H9 (cell line): ENCODE measurements around the gene CCDC127. TPM values are rescaled to one million over a fixed set of nuclear protein-coding genes. Genes with fewer than 3 reads are reported as not detected.
A peak's percentile ranks its signal among the peaks of the same experiment; 100 is the strongest.

ENCODE experiments used
- DNase-seq: peaks from one replicate; pipeline ENCODE4 v3.0.0-alpha.2; 2017
- H2AFZ ChIP-seq: one replicate; pipeline ENCODE4 v1.6.1; 2013; ENCODE audit warnings: mild to moderate bottlenecking, low read length, control low read depth, moderate library complexity
- H2AK5ac ChIP-seq: 2 replicates; pipeline ENCODE4 v1.6.1; 2013; ENCODE audit warnings: low read length, control low read depth, mixed read lengths; ENCODE audit not compliant: insufficient read length
- H2BK120ac ChIP-seq: one replicate; pipeline ENCODE4 v1.6.1; 2013; ENCODE audit warnings: low read depth, mild to moderate bottlenecking, low read length, control low read depth, inconsistent platforms; ENCODE audit not compliant: poor library complexity, severe bottlenecking
- H2BK12ac ChIP-seq: 2 replicates; pipeline ENCODE4 v1.6.1; 2013; ENCODE audit warnings: low read length, control low read depth, mixed read lengths, low read depth; ENCODE audit not compliant: insufficient read length
- H2BK15ac ChIP-seq: 2 replicates; pipeline ENCODE4 v1.6.1; 2013; ENCODE audit warnings: low read depth, low read length, control low read depth
- H2BK20ac ChIP-seq: one replicate; pipeline ENCODE4 v1.6.1; 2013; ENCODE audit warnings: low read depth, mild to moderate bottlenecking, low read length, control low read depth, inconsistent platforms; ENCODE audit not compliant: poor library complexity, severe bottlenecking
- H2BK5ac ChIP-seq: 2 replicates; pipeline ENCODE4 v1.6.1; 2013; ENCODE audit warnings: low read length, control low read depth, mixed read lengths; ENCODE audit not compliant: insufficient read length
- H3K14ac ChIP-seq: 2 replicates; pipeline ENCODE4 v1.6.1; 2013; ENCODE audit warnings: low read length, control low read depth; ENCODE audit not compliant: insufficient read depth
- H3K18ac ChIP-seq: 2 replicates; pipeline ENCODE4 v1.6.1; 2013; ENCODE audit warnings: low read depth, mild to moderate bottlenecking, mixed read lengths, low read length, control low read depth; ENCODE audit not compliant: insufficient read length
- H3K23ac ChIP-seq: 2 replicates; pipeline ENCODE4 v1.6.1; 2013; ENCODE audit warnings: low read length, control low read depth, mixed read lengths, low read depth; ENCODE audit not compliant: insufficient read length
- H3K23me2 ChIP-seq: 2 replicates; pipeline ENCODE4 v1.6.1; 2013; ENCODE audit warnings: low read depth, mild to moderate bottlenecking, mixed read lengths, low read length, control low read depth; ENCODE audit not compliant: insufficient read length, poor library complexity, severe bottlenecking
- H3K27ac ChIP-seq: 2 replicates; pipeline ENCODE4 v1.5.1; 2013; ENCODE audit warnings: low read length, control low read depth, mixed read lengths, low read depth; ENCODE audit not compliant: insufficient read length
- H3K27me3 ChIP-seq: 2 replicates; pipeline ENCODE4 v1.6.1; 2013; ENCODE audit warnings: low read length, control low read depth, inconsistent platforms; ENCODE audit not compliant: insufficient read depth
- H3K4ac ChIP-seq: 2 replicates; pipeline ENCODE4 v1.6.1; 2013; ENCODE audit warnings: low read depth, mild to moderate bottlenecking, control low read depth, inconsistent platforms, low read length, moderate library complexity
- H3K4me1 ChIP-seq: 2 replicates; pipeline ENCODE4 v1.6.1; 2013; ENCODE audit warnings: low read length, control low read depth, inconsistent platforms; ENCODE audit not compliant: insufficient read depth
- H3K4me2 ChIP-seq: 2 replicates; pipeline ENCODE4 v1.6.1; 2013; ENCODE audit warnings: low read length, control low read depth, mixed read lengths; ENCODE audit not compliant: insufficient read length, insufficient read depth
- H3K56ac ChIP-seq: 2 replicates; pipeline ENCODE4 v1.6.1; 2013; ENCODE audit warnings: low read depth, mild to moderate bottlenecking, mixed read lengths, low read length, control low read depth; ENCODE audit not compliant: insufficient read length
- H3K79me1 ChIP-seq: 2 replicates; pipeline ENCODE4 v1.6.1; 2013; ENCODE audit warnings: low read depth, mild to moderate bottlenecking, moderate library complexity, low read length, control low read depth, inconsistent platforms; ENCODE audit not compliant: insufficient read depth, poor library complexity, severe bottlenecking
- H3K79me2 ChIP-seq: 2 replicates; pipeline ENCODE4 v1.6.1; 2013; ENCODE audit warnings: low read length, control low read depth, inconsistent platforms; ENCODE audit not compliant: insufficient read depth
- H3K9ac ChIP-seq: 2 replicates; pipeline ENCODE4 v1.6.1; 2013; ENCODE audit warnings: low read length, control low read depth, mixed read lengths; ENCODE audit not compliant: insufficient read length; ENCODE audit errors: extremely low read depth
- H3K9me3 ChIP-seq: one replicate; pipeline ENCODE4 v1.6.1; 2013; ENCODE audit warnings: low read depth, low read length, inconsistent platforms; ENCODE audit not compliant: control insufficient read depth
- H3T11ph ChIP-seq: one replicate; pipeline ENCODE4 v1.6.1; 2013; ENCODE audit warnings: mild to moderate bottlenecking, low read length, control low read depth, inconsistent platforms
- H4K20me1 ChIP-seq: one replicate; pipeline ENCODE4 v1.6.1; 2013; ENCODE audit not compliant: control insufficient read depth, insufficient read length, insufficient read depth
- H4K5ac ChIP-seq: 2 replicates; pipeline ENCODE4 v1.6.1; 2013; ENCODE audit warnings: low read depth, mild to moderate bottlenecking, mixed read lengths, low read length, control low read depth; ENCODE audit not compliant: insufficient read length
- H4K8ac ChIP-seq: replicated peaks from 2 replicates; pipeline ENCODE4 v1.6.1; 2013; ENCODE audit warnings: low read length, control low read depth, mixed read lengths, low read depth; ENCODE audit not compliant: insufficient read length
- H4K91ac ChIP-seq: 2 replicates; pipeline ENCODE4 v1.6.1; 2013; ENCODE audit warnings: low read depth, mild to moderate bottlenecking, moderate library complexity, mixed read lengths, low read length, control low read depth; ENCODE audit not compliant: insufficient read length
- H3K27ac Mint-ChIP-seq, 3 experiments: 2 replicates in 2 of 3; 3 replicates in 1 of 3; pipeline ENCODE4 v1.8.0; 2020 to 2021; ENCODE audit warnings: mixed read lengths in 3 of 3, mild to moderate bottlenecking in 1 of 3, moderate library complexity in 1 of 3
- H3K27me3 Mint-ChIP-seq: 2 replicates; pipeline ENCODE4 v1.8.0; 2021; ENCODE audit warnings: low read depth, mild to moderate bottlenecking, moderate library complexity, mixed read lengths
- H3K36me3 Mint-ChIP-seq, 3 experiments: 2 replicates in 2 of 3; 3 replicates in 1 of 3; pipeline ENCODE4 v1.8.0; 2020 to 2021; ENCODE audit warnings: low read depth in 3 of 3, mixed read lengths in 3 of 3; ENCODE audit not compliant: insufficient read depth in 1 of 3
- H3K4me1 Mint-ChIP-seq, 2 experiments: 2 replicates each; pipeline ENCODE4 v1.8.0; 2020; ENCODE audit warnings: mixed read lengths in 2 of 2
- H3K4me3 Mint-ChIP-seq, 2 experiments: 2 replicates in 1 of 2; 3 replicates in 1 of 2; pipeline ENCODE4 v1.8.0; 2020 to 2021; ENCODE audit warnings: mild to moderate bottlenecking in 2 of 2, mixed read lengths in 2 of 2, moderate library complexity in 1 of 2
- H3K9me3 Mint-ChIP-seq, 2 experiments: 2 replicates in 1 of 2; 3 replicates in 1 of 2; pipeline ENCODE4 v1.8.0; 2020; ENCODE audit warnings: mild to moderate bottlenecking in 2 of 2, mixed read lengths in 2 of 2, moderate library complexity in 1 of 2
- WGBS: extraction: QIAGEN DNeasy Blood & Tissue Kit; methylation state at CpG from one replicate; pipeline ENCODE4 v1.1.7; 2013; ENCODE audit warnings: missing lambda C conversion rate, low lambda C conversion rate, mixed read lengths; ENCODE audit not compliant: insufficient read length; ENCODE audit errors: extremely low coverage; 5-methylcytosine and 5-hydroxymethylcytosine counted together
- total RNA-seq: library from RNA; stranded (reverse); gene quantifications from 2 replicates; pipeline ENCODE4 v1.2.1, GENCODE V29; 2021
- TF ChIP-seq, protein P1 (sequence below): fragments of 200-600 bp; sonication (generic); conservative IDR thresholded peaks from 3 replicates; pipeline ENCODE4 v1.8.0; 2021; ENCODE audit warnings: antibody characterized with exemption, mild to moderate bottlenecking

CCDC127 gene
- total RNA-seq, 1 experiment from 2014 or later = 9.0 TPM

DNA sequence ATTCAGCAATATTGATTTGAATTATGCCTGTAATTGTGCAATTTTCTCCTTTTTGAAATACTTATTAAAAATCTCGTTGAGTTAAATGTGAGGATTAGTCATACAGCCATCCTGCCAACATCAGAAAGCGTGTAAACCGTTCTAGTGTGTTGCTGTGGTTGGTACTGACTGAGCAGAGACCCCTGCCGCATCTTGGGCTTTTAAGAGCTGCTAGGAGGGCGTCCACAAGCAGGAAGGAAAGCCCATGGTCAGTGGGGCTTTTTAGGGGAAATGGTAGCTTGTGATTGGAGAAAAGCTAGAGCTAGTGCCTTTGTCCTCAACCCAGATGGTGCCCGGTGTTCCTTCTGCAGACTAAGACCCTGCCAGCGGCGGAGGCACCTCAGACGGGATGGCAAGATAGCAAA, 1.5 kb upstream of the CCDC127 start:
- Histone ChIP-seq H3K23ac (no peak overlapping the region), H3K56ac (no peak overlapping the region), H3K4ac (no peak overlapping the region), H3K79me1 (peaks cover 2% of the 10 kb centered on the region), H3K27ac (no peak overlapping the region), H3K14ac (no peak overlapping the region), H4K91ac (no peak overlapping the region), H2AFZ (no peak overlapping the region), H4K20me1 (no peaks in the 10 kb centered on the region), H2BK5ac (no peak overlapping the region), H3T11ph (no peak overlapping the region), H3K18ac (no peak overlapping the region), H2BK20ac (no peak overlapping the region), H3K79me2 (peaks cover 10% of the 10 kb centered on the region; the same call in 1 of the 2 replicates), H3K23me2 (no peaks in the 10 kb centered on the region), H2AK5ac (no peak overlapping the region), H3K4me2 (peak overlapping the region; percentile 75), H2BK12ac (no peak overlapping the region), H2BK15ac (no peak overlapping the region), H4K5ac (no peak overlapping the region), H3K9ac (peak overlapping the region; percentile 49), H3K4me1 (0 out of 2 replicates have a peak, but pooled peaks cover 2% of the 10 kb centered on the region), H3K9me3 (no peaks in the 10 kb centered on the region), H4K8ac (no peak overlapping the region), H3K27me3 (no peaks in the 10 kb centered on the region), H2BK120ac (no peak overlapping the region)
- TF ChIP-seq, protein P1, sequence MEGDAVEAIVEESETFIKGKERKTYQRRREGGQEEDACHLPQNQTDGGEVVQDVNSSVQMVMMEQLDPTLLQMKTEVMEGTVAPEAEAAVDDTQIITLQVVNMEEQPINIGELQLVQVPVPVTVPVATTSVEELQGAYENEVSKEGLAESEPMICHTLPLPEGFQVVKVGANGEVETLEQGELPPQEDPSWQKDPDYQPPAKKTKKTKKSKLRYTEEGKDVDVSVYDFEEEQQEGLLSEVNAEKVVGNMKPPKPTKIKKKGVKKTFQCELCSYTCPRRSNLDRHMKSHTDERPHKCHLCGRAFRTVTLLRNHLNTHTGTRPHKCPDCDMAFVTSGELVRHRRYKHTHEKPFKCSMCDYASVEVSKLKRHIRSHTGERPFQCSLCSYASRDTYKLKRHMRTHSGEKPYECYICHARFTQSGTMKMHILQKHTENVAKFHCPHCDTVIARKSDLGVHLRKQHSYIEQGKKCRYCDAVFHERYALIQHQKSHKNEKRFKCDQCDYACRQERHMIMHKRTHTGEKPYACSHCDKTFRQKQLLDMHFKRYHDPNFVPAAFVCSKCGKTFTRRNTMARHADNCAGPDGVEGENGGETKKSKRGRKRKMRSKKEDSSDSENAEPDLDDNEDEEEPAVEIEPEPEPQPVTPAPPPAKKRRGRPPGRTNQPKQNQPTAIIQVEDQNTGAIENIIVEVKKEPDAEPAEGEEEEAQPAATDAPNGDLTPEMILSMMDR = no peak
- Mint-ChIP-seq H3K27me3 (no peaks in the 10 kb centered on the region; the same call in 1 of the 2 replicates), H3K9me3 (no peaks in the 10 kb centered on the region), H3K36me3 (peaks cover 12 to 26% (median 21%) of the 10 kb centered on the region in 3 experiments; a peak in 6 of 7 replicates), H3K4me1 (peaks cover 31% of the 10 kb centered on the region in 2 experiments), H3K27ac (no peak overlapping the region; a peak in 1 of 7 replicates), H3K4me3 (peak overlapping the region; percentile 95 to 98)
- no peak for DNase-seq
- WGBS = no CpG with 5 or more reads among the region's 9 CpGs
